Activated CD8-positive, alpha-beta memory T cell treated with anti-CD3 and anti-CD28 coated beads, Interleukin-2, amount 50 U/mL, for 1 hour (primary cell): Measurements from ENCODE around the gene KIAA1671.
A peak's percentile ranks its signal among the peaks of the same experiment; 100 is the strongest.

ENCODE experiments used
- DNase-seq: peaks from one replicate; pipeline ENCODE4 v3.0.0-alpha.2; 2020; ENCODE audit errors: extremely low read depth

KIAA1671 gene

DNA sequence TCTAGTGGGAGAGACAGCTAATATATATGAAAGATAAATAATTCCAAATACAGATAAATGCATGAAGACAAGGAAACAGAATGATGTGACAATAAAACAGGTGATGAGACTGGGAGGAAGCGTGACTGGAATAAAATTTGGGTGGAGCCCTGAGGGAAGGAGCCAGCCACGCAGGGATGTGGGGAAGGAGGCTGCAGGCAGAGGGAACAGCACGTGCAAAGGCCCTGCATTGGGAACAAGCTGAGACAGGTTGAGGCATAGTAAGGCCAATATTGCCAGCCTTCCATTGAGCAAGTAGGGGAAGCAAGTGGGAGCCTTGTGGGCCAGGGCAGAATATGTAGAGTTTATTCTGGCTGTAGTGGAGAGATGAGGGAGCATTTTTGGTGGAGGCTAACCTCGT is 139.6 kb downstream of the KIAA1671 start:
- no peak for DNase-seq

DNA sequence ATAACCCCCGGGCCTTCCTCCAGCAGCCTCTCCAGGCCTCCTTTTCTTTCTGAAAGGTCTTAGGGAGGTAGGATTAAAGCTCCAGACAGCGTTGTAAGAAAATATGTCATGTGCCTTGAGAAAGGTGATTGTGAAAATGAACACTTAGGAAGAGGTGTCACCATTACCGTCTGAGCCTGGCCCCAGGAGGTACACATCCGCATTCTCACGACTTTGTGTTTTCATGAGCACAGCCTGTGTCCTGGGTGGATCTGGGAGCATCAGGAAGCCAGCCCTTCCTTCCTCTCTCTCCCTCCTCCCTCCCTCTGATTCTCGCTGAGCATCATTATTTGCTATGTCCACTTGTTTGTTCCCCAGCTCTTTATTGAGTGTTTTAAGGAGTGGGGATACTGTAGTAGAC is 142.1 kb downstream of the KIAA1671 start:
- no peak for DNase-seq

DNA sequence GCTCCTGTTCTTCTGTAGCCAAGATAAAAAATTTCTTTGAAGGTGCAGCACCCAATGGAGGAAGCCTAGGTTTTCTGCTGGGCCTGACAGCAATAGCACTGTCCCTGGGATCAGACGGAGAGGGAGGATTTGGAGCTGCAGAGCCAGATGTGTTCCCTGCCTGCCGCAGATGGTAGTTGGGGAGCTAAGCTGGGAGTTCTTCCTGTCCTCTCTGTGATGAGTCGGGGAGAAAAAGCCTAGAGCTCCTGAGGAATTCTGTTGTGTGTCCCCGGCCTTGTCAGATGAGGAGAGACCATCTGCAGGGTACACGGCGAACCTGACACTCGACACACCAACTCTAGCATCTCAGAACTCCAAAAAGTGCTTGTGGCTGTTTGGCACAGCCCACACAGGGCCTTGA is 143.4 kb downstream of the KIAA1671 start:
- DNase-seq = no peak

DNA sequence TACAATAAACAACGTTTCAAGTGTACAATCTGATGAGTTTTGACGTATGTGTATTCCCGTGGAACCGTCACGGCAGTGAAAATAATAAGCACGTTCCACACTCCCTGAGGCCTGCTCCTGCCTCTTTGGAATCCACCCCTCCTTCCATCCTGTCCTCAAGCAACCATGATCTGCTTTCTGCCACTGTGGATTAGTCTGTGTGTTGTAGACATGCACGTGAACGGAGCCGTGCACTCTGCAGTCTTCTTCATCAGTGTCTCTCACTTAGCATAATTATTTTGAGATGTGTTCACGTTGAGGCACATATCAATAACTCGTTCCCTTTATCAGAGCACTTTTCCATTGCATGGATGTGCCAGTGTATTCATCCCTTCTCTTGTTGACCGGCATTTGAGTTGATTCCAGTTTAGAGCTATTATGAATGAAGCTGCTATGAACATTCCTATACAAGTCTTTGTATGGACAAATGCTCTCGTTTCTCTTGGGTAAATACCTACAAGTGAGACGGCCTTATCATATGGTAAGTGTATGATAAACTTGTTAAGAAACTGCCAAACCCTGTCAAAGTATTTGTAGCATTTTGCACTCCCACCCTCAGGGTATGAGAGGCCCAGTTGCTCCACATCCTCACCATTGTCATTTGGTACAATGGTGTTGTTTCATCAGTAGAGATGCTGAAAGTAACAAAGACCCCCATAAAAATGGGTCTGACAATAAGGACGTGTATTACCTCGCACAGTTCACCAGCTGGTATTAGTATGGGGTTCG is 144.3 kb downstream of the KIAA1671 start:
- no peak for DNase-seq

DNA sequence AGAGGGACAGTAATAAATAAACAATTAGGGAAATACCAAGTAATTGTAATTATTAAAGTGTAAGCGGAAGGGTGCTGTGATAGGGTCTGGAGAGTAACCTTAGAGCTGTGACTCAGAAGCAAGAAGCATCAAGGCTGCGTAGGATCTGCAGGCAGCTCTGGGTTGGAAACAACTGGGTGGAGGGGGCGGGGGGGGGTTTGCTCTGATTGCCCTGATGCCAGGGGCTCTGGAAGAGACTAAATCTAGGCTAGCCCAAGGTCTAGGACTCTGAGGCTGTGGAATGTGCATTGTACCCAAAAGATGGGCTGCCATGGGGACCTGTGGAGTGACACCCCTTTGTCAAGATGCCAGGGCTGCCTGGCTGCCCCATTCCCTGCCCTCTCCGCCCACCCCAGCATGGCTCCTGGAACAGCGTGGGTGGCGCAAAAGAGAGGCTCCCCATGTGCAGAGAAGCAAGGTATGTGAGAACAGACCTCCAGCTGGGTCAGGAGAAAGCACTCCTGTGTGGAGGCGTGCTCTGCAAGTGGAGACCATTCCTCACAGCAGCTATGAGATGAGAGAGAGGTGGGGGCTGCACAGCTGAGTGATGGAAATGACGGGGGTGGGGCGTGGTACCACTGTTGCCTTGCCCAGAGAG is 146.0 kb downstream of the KIAA1671 start:
- no peak for DNase-seq

DNA sequence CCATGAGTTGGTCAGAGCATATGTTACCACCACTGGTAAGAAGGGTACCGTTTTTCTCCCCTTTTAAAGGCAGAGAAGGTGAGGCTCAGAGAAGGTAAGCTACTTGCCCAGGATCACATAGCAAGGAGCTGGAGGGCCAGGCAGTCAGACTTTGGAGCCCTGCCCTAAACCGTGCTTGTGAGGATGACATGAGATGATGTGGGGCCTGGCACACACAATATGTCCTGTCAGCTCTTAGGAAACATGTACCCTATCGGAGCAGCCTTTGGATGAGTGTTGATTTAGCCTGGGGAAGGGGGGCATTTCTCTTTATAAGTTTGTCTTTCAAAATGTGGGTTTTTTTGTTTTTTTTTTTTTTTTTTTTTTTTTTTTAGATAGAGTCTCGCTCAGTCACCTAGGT is 146.7 kb downstream of the KIAA1671 start:
- no peak for DNase-seq

DNA sequence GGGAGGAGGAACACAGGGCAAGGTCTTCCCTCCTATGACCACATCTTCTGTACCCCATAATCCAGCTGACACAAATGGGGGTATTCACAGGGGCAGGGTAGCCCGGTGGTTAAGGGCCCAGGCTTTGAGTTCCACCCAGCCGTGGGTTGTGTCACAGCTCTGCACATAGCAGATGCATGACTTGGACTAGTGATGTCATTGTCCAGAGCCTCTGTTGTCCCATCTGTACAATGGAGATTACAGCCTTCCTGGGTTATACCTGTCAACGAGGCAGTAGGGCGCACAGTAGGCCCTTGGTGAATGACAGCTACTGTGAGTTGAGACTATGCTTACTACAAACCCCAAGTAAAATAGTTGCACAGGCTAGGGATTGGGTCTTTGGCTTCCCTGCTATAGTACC is 147.9 kb downstream of the KIAA1671 start:
- no peak for DNase-seq

DNA sequence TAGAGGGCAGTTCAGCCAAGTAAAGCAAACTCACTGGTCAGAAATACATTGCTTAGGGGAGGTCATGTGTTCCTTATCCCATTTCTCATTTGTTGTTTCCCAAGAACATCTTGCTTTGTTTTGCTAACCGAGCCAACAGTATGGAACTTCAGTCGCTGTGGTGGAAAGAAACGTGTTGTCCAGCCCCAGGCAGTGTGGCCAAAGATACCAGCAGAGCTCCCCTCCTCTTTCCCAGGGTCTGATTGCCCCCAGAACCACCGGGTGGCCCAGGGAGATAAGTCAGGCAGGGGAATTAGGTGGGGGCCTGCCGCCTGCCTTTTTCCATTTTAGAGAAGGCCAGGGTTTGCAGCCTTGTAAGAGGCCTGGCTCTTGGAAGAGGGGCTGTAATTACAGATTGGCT is 148.4 kb downstream of the KIAA1671 start:
- DNase-seq = no peak

DNA sequence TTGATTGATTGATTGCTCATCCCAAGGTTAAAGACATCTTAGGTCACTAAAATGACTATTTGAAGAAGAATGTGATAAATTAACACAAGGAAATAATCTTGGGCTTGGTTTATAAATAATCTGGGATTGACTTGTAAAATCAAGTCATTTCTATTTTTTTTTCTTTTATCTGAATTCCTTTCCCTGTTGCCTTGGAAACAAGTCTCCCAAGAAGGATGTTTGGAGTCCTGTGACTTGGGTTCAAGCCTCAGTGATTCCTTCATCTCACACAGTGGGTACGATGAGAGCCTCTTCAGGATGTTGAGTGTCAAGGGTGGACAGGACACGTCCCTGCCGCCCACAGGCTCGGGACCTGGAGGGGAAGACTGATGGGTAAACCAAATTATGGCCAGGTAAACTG is 149.0 kb downstream of the KIAA1671 start:
- DNase-seq = no peak

DNA sequence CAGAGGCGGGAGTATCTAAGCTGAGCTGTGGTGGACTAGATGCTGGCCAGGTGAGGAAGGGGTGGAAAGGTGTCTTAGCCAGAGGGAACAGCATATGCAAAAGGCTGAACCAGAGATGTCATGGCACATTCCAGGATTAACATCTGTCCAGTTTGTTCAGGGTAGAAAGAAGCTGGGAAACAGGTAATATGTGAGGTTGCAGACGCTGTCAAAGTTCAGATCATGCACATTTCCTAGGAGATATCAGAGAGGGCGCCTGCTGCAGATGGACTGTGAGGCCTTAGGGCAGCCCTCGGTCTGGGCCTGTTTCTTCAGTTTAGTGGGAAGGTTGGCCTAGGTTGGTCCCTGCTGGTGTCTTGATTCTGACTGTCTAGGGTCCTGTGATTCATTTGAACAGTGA is 149.5 kb downstream of the KIAA1671 start:
- no peak for DNase-seq

DNA sequence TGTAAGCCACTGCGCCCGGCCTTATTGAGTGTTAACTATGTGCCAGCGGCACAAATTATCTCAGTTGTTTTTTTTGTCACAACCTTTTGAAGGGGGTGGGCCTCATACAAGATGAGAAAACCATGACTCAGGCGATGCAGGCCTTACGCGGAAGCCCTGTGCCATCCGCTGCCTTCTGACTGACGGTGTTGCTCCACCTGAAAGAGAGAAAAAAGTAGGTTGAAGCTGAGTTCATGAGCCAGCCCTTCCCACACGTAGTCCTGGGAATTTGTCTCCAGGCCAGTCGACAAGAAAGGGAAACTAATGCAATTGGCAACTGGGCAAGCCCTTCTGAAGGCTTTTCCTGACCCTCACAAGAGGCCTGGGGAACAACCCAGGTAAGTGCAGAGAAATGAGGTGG is 150.2 kb downstream of the KIAA1671 start:
- DNase-seq = no peak

DNA sequence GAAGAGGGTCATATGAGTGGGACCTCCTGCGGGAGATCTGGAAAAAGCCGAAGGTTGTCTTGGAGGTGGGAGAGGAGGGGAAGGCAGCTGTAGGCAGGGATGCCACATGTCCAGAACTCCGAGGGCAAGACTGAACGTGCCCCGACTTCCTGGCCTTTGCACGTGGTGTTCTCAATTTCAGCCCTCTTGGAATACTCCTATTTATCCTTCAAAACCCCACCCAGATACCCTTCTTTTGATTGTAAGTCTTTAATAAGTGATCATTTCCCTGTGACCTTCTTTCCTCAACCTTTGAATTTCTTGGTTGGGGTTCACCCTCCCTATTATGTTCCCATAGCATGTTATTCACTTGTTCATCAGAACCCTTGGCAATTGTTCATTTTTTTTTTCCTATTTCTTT is 151.9 kb downstream of the KIAA1671 start:
- DNase-seq = no peak

DNA sequence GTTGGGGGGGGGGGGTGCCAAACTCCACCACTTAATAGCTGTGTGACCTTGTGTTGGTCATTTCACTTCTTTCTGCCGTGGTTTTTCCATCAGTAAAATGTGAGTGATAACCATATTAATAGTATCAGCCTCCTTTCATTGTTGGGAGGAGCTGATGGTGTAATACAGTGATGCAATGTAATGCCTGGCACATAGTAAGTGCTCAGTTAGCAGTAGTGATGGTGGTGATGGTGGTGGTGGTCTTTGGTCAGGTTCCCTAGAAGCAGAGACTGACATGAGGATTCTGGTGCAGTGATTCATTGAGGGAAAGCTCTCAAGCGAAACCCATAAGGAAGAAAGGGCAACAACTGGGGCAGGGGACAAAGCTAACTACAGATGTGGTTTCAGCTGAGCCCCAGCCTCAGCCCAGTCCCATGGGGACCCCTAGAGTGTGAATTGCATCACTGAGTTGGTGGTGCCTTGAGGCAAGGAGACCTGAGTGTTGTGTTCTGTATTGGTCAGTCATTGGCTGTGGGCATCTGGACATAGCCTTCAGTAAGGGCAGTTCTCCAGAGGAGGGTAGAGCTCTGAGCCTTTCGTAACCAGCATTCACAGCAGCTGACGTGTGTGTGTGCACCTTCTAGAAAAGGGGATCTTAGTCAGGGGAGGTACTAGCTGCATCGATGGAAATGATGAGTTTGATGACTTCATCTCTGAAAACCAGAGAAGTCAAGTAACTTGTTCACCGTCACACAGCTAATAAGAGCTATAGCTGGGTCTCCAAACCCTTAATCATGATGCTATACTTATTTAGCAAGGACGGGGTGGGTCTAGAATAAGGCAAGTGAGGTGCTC is 153.5 kb downstream of the KIAA1671 start:
- no peak for DNase-seq

DNA sequence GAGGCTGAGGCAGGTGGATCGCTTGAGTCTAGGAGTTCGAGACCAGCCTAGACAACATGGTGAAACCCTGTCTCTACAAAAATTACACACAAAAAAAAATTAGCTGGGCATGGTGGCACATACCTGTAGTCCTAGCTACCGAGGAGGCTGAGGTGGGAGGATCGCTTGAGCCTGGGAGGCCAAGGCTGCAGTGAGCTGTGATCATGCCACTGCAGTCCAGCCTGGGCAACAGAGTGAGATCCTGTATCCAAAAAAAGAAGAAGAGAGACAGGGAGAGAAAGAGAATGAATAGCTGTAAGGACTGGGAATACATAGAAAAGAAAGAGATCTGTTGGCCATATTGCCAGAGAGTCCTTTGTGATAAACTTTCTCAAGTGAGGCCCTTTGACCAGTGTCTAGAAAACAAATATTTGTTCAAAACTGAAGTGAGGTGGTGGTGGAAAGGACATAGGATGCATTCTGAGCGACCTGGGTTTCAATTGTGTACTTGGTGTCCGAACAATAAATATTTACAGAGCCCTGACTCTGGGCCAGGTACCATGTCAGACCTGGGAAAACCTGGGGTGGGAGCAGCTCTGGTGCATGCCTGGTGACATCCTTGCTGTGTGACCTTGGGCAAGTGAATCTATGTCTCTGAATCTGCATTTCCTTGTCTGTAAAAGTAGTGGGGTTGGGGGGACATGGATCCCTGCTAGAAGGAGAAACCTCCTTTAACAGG is 157.5 kb downstream of the KIAA1671 start:
- no peak for DNase-seq

DNA sequence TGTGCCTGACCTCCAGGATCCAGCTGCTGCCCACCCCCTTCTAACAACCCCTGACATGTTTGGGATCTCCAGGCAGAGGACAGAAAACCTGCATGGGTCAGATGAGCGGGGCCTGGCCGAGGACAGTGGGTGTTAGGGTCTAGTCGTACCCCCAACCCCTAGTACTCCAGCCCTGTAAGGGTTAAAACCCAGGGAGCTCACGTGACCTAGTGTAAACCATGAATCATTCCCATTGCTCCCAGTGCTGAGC is 158.0 kb downstream of the KIAA1671 start:
- DNase-seq = no peak

DNA sequence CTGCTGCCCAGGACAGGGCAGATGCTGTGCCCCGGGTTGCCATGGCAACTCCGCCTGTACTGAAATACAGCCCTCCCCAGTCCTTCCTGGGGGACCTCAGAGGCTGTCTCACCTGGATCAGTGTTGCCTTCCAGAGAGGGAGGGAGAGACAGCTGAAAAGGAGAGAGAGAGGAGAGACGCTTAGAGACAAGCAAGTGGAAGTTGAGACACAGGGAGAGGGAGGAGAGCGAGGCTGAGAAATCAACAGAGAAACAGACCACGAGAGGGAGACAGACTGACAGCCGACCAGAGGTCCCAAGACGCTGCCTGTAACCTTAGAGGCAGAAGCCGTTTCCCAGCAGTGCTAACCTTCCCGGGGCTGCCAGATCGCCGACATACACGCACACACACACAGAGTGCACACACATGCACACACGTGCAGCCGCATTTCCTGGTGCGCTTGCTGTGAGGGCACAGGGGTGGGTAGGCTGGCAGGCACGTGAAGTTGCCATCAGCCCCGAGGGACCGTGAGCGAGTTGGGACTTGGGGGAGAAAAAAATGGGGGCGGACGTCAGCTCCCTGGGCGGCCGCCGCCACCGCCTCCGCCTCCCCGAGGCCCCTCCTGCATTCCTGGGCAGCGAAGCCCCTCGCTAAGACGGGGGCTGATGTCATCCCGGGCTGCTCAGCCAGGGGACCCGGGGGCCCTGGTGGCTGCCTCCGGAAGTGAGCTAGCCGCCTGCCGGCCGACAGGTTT is 158.5 kb downstream of the KIAA1671 start:
- peak; percentile 4 for DNase-seq

DNA sequence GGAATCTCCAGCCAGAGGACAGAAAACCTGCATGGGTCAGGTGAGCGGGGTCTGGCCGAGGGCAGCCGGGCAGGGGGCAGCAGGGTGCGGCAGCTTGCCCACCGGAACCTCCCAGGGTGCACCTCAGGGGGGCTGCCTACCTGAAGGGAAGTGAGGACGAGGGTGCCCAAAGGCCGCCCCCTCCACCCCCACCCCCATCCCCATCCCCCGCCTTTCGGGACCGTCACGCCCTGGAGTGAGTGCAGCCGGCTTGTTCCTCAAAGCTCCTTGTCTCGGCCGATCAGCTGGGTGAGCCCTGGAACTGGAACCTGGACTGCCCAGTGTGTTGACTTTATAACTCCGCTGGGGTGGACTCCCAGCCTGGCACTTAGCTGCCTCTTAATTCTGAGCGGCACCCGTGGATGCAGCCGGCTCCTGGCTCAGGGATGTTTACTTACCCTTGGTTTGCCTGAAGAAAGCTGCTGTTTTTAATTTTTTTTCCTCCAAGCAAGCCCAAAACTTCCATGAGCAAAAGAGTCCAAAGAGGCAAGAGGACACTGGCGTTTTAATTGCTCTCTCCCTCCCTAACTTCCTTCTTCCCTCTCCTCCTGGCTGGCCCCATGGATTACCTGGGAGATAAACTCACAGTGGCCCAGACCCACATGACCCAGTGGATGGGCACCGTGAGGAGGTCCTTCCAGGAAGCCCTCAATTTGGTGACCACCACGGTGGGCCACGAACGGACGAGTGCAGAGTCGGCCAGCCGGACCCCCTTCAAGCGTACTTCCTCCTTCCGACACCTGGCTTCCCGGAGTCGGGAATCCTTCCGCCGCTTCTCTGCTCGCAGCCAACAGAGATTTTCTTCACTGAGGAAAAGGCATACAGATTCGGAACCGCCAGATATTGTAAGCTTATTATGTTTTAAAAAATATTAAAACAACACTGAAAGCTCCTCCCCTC is 159.3 kb downstream of the KIAA1671 start:
- DNase-seq = no peak

DNA sequence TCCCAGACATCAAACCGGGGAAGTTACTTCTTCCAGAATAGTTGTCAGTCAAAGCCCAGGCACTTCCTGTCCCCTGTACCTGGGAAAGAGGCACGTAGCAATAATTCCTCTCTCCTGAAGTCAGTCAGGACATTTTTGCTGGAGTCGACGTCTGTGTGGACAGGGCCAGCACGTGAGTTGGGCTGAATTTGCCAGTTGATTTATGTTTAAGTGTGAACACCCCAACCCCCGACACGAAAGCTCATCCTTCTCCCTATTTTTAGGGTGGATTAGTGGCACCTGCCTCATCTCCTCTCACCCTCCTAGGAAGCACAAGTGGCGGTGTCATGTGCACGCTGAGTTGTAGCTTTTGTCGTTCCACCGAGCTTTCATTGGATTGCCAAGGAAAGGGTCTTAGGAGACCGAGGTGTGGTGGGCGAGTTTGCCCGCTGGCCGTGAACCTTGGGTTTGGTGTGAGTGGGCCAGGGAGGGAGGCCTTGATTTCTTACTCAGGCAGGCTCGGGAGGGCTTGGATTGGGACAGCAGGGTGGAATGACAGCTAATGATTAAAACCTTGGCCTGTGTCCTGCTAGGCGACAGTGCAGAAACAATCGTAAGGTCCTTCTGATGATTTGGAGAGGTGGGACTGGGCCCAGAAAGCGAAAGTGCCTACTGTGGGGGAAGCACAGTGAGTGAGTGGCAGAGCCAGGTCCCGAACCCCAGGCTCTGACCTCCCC is 160.2 kb downstream of the KIAA1671 start:
- no peak for DNase-seq

DNA sequence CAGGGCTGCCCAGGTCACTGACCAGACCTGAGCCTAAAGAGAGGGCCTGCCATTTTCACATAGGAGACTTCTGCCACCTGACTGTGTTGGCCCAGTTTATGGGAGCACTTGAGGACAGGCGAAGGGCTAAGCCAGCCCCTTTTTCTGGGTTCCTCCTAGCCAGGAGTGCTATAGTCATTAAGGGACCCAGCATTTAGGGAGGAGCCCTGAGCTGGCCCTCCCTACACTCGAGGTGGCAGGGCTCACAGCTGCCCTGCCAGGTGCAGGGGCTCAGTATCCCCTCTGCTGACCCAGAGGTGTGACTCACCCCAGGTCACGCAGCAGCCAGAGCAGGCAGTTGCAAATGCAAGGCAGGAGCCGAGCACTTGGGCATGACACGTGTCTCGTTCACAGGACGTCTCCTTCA is 160.8 kb downstream of the KIAA1671 start:
- no peak for DNase-seq
